GM23248 (cell line): ENCODE measurements around the gene OPCML.

Experiments
- EZH2 ChIP-seq: fragments of 200-600 bp; sonication (generic); IDR thresholded peaks from 2 replicates; pipeline ENCODE4 v1.6.1; 2018; ENCODE audit warnings: antibody characterized with exemption, mild to moderate bottlenecking; ENCODE audit not compliant: insufficient read depth, poor library complexity, severe bottlenecking
- EZH2phosphoT487 ChIP-seq: fragments of 200-600 bp; sonication (generic); IDR thresholded peaks from 2 replicates; pipeline ENCODE4 v1.6.1; 2018; ENCODE audit warnings: antibody characterized with exemption, moderate library complexity, mild to moderate bottlenecking, low read depth; ENCODE audit not compliant: insufficient read depth

DNA sequence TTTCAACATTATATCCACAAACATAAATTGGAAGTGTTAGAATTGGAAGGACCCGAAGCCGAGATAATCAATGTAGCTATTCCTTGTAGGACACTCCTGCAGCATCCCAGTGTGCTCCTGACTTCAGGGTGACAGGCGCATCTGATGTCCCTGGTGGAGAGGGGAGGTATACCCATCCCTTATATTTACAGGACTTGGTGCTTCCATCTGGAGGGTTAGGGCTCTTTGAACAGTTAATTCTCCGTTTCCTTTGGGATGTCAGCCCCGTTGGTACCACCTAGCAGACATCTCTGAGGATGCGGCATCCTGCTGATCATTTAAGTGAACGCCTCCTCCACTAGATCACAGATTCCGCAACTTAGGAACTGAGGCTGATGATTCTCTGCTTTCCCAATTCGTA is 451.3 kb downstream of the OPCML start:
- no peak for TF ChIP-seq EZH2
- TF ChIP-seq EZH2phosphoT487, result no peak
